ENCODE measurements around the gene ZDHHC5.

The ZDHHC5 gene

DNA sequence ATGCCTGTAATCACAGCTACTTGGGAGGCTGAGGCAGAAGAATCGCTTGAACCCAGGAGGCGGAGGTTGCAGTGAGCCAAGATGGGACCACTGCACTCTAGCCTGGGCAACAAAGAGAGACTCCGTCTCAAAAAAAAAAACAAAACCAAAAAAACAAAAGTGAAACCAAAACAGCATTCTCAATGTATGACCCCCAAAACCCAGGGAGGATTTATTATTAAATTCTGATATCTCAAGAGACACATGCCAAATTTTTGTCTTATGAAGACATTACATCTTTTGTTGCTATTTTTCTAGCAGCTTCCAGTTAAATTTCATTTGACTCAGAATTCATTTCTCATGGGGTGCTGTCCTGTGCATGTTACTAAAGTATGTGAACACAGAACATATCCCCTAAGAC, 15.3 kb upstream of the ZDHHC5 start:
- Histone ChIP-seq H3K36me3 (replicated peaks; ENCODE audit: insufficient read depth, low read length) (no peaks in the 10 kb centered on the region), H3K4me2 (ENCODE audit: low read depth, low read length) (peak overlapping the region; percentile 35), H4K20me1 (ENCODE audit: insufficient read depth, low read length) (no peaks in the 10 kb centered on the region), H3K27me3 (replicated peaks; ENCODE audit: insufficient read depth, low read length) (peaks cover 15% of the 10 kb centered on the region), H2AFZ (ENCODE audit: low read length) (peak overlapping the region; percentile 59), H3K9me3 (replicated peaks; ENCODE audit: insufficient read depth, low read length) (no peaks in the 10 kb centered on the region), H3K9ac (ENCODE audit: low read length) (no peak overlapping the region), H3K4me3 (ENCODE audit: low read length) (peak overlapping the region; percentile 22; the same call in 1 of the 2 replicates), H3K4me1 (ENCODE audit: low read length) (peaks cover 24% of the 10 kb centered on the region), H3K27ac (ENCODE audit: low read length) (no peak overlapping the region), H3K9me2 (replicated peaks; ENCODE audit: insufficient read depth, low read length) (no peaks in the 10 kb centered on the region), H3K79me2 (ENCODE audit: low read length) (peaks cover 1% of the 10 kb centered on the region), H3F3A (ENCODE audit: insufficient read depth, low read length) (peaks cover 7% of the 10 kb centered on the region)
- TF ChIP-seq EZH2 (optimal IDR thresholded peaks at IDR 0.05; ENCODE audit: low read depth, low read length) (no peak), EZH2phosphoT487 (IDR thresholded peaks at IDR 0.05; ENCODE audit: low read length) (no peak)
- TF ChIP-seq, protein P1, sequence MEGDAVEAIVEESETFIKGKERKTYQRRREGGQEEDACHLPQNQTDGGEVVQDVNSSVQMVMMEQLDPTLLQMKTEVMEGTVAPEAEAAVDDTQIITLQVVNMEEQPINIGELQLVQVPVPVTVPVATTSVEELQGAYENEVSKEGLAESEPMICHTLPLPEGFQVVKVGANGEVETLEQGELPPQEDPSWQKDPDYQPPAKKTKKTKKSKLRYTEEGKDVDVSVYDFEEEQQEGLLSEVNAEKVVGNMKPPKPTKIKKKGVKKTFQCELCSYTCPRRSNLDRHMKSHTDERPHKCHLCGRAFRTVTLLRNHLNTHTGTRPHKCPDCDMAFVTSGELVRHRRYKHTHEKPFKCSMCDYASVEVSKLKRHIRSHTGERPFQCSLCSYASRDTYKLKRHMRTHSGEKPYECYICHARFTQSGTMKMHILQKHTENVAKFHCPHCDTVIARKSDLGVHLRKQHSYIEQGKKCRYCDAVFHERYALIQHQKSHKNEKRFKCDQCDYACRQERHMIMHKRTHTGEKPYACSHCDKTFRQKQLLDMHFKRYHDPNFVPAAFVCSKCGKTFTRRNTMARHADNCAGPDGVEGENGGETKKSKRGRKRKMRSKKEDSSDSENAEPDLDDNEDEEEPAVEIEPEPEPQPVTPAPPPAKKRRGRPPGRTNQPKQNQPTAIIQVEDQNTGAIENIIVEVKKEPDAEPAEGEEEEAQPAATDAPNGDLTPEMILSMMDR (IDR thresholded peaks at IDR 0.05; ENCODE audit: low read length): no peak
- no peak for DNase-seq

DNA sequence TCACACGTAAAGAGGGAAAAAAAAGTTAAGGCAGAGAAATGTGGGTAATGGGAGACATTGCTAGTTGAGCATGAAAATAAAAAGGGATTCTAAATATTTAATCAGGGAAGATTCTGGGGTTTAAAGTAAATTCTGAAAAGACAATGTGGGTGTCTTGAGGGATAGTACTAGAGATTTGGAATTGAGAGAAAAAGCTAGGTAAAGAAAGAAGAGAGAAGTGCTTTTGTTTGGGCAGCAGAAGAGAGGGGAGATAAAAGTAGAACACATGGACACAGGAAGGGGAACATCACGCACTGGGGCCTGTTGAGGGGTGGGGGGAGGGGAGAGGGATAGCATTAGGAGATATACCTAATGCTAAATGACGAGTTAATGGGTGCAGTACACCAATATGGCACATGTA, 14.8 kb upstream of the ZDHHC5 start:
- Histone ChIP-seq H3K4me2 (ENCODE audit: low read depth, low read length) (peak overlapping the region; percentile 35), H3K27ac (ENCODE audit: low read length) (no peak overlapping the region), H3K9me2 (replicated peaks; ENCODE audit: insufficient read depth, low read length) (no peaks in the 10 kb centered on the region), H3K9me3 (replicated peaks; ENCODE audit: insufficient read depth, low read length) (no peaks in the 10 kb centered on the region), H3F3A (ENCODE audit: insufficient read depth, low read length) (peaks cover 7% of the 10 kb centered on the region), H3K9ac (ENCODE audit: low read length) (no peak overlapping the region), H3K4me1 (ENCODE audit: low read length) (peaks cover 19% of the 10 kb centered on the region), H4K20me1 (ENCODE audit: insufficient read depth, low read length) (no peaks in the 10 kb centered on the region), H3K4me3 (ENCODE audit: low read length) (0 out of 2 replicates have a peak overlapping the region, but pooled peaks have one; percentile 22), H3K27me3 (replicated peaks; ENCODE audit: insufficient read depth, low read length) (peaks cover 10% of the 10 kb centered on the region), H3K36me3 (replicated peaks; ENCODE audit: insufficient read depth, low read length) (no peaks in the 10 kb centered on the region), H3K79me2 (ENCODE audit: low read length) (peaks cover 6% of the 10 kb centered on the region), H2AFZ (ENCODE audit: low read length) (peak overlapping the region; percentile 59)
- TF ChIP-seq EZH2phosphoT487 (IDR thresholded peaks at IDR 0.05; ENCODE audit: low read length) (no peak), EZH2 (optimal IDR thresholded peaks at IDR 0.05; ENCODE audit: low read depth, low read length) (no peak)
- TF ChIP-seq, protein P1 (IDR thresholded peaks at IDR 0.05; ENCODE audit: low read length): no peak
- no peak for DNase-seq

DNA sequence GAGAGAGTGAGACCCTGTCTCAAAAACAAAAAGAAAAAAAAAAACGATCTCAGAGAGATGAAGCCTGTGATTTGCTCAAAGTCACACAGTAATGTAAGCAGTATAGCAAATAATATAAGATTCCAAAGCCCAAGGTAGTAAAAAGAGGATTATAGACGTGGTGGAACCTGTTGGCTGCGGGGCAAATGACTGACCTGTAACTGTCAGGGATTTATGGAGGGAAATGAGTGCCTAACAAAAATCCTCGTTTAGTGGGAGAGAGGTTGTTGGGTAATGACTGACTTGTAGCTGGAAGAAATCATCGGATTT, 11.1 kb upstream of the ZDHHC5 start:
- TF ChIP-seq, protein P1 (IDR thresholded peaks at IDR 0.05; ENCODE audit: low read length): no peak
- no peak for TF ChIP-seq EZH2 (optimal IDR thresholded peaks at IDR 0.05; ENCODE audit: low read depth, low read length)
- TF ChIP-seq EZH2phosphoT487 (IDR thresholded peaks at IDR 0.05; ENCODE audit: low read length): no peak
- Histone ChIP-seq H3K9me2 (replicated peaks; ENCODE audit: insufficient read depth, low read length) (no peaks in the 10 kb centered on the region), H3K27me3 (replicated peaks; ENCODE audit: insufficient read depth, low read length) (no peaks in the 10 kb centered on the region), H3K27ac (ENCODE audit: low read length) (peak overlapping the region; percentile 28; the same call in 1 of the 2 replicates), H3K9ac (ENCODE audit: low read length) (peak overlapping the region; percentile 60; the same call in 1 of the 2 replicates), H4K20me1 (ENCODE audit: insufficient read depth, low read length) (no peaks in the 10 kb centered on the region), H3K9me3 (replicated peaks; ENCODE audit: insufficient read depth, low read length) (no peaks in the 10 kb centered on the region), H3K4me1 (ENCODE audit: low read length) (peaks cover 7% of the 10 kb centered on the region), H3K36me3 (replicated peaks; ENCODE audit: insufficient read depth, low read length) (no peaks in the 10 kb centered on the region), H3K79me2 (ENCODE audit: low read length) (peaks cover 37% of the 10 kb centered on the region), H3K4me3 (ENCODE audit: low read length) (peak overlapping the region; percentile 79), H3K4me2 (ENCODE audit: low read depth, low read length) (peak overlapping the region; percentile 90), H2AFZ (ENCODE audit: low read length) (peak overlapping the region; percentile 56), H3F3A (ENCODE audit: insufficient read depth, low read length) (no peaks in the 10 kb centered on the region)
- DNase-seq: no peak

All from MM.1S (cell line).